K562 (cell line): ENCODE measurements around the gene SMCHD1. TPM values are rescaled to one million over a fixed set of nuclear protein-coding genes. Genes with fewer than 3 reads are reported as not detected.

Experiments used
- EGR1 ChIP-seq: fragments of 450-650 bp; conservative IDR thresholded peaks from 2 replicates; pipeline ENCODE4 v1.6.1; 2017; ENCODE audit warnings: mild to moderate bottlenecking
- ESRRB ChIP-seq: fragments of 250-450 bp; sonication (Bioruptor Pico); IDR thresholded peaks from 2 replicates; pipeline ENCODE4 v1.5.0; 2020; ENCODE audit warnings: mild to moderate bottlenecking, moderate library complexity, borderline replicate concordance
- FOXP1 ChIP-seq: sonication (generic); formaldehyde crosslinking; IDR thresholded peaks from 2 replicates; pipeline ENCODE4 v1.8.0; 2022; ENCODE audit warnings: mild to moderate bottlenecking, missing genetic modification reagents
- GATA2 ChIP-seq: sonication (generic); formaldehyde crosslinking; IDR thresholded peaks from 2 replicates; pipeline ENCODE4 v1.4.0; 2020; ENCODE audit warnings: mild to moderate bottlenecking, missing genetic modification reagents
- GATAD2B ChIP-seq: fragments of 450-650 bp; IDR thresholded peaks from 2 replicates; pipeline ENCODE4 v1.6.1; 2017; ENCODE audit warnings: mild to moderate bottlenecking, borderline replicate concordance
- JUND ChIP-seq, 2 experiments: IDR thresholded peaks; 2 replicates in 1 of 2; 3 replicates in 1 of 2; pipeline ENCODE4 v1.6.1; 2011; ENCODE audit warnings: borderline replicate concordance in 2 of 2, low read depth in 2 of 2, low read length in 2 of 2, improper control_type of control experiment in 1 of 2, missing biosample characterization in 1 of 2, missing genetic modification characterization in 1 of 2, missing genetic modification reagents in 1 of 2
- STAT5B ChIP-seq: fragments of 250-450 bp; sonication (Bioruptor Pico); IDR thresholded peaks from 2 replicates; pipeline ENCODE4 v1.8.0; 2021; ENCODE audit warnings: mild to moderate bottlenecking, inconsistent platforms
- ZBTB7A ChIP-seq: IDR thresholded peaks from 2 replicates; pipeline ENCODE4 v1.6.1; 2011; ENCODE audit warnings: low read depth, mild to moderate bottlenecking, low read length, moderate library complexity, borderline replicate concordance; ENCODE audit not compliant: control insufficient read depth
- ZNF175 ChIP-seq: fragments of 200-800 bp; sonication (Bioruptor generic); IDR thresholded peaks from 2 replicates; pipeline ENCODE4 v1.6.1; 2016; ENCODE audit warnings: low read depth, mild to moderate bottlenecking, missing genetic modification characterization, missing compliant biosample characterization
- ZNF77 ChIP-seq: fragments of 250-450 bp; sonication (Bioruptor Pico); IDR thresholded peaks from 2 replicates; pipeline ENCODE4 v1.5.0; 2020
- polyA plus RNA-seq, 8 experiments: library from polyadenylated mRNA; depleted of rRNA in 4 of 8; stranded (reverse) in 5 of 8; unstranded in 3 of 8; fragments of >200 nt; fragmentation: Nextera tagmentation in 2 of 8; fragmentation: Illumina TruSeq in 1 of 8; extraction: Ambion mirVana in 2 of 8; extraction: Trizol in 1 of 8; gene quantifications; 2 replicates each; pipeline versions ENCODE4 v1.2.1 to v1.2.3, GENCODE V29; 2011 to 2014; ENCODE audit warnings: inconsistent platforms in 1 of 8, missing spikeins in 1 of 8
- total RNA-seq, 7 experiments: library from RNA; depleted of rRNA in 6 of 7; stranded (reverse); fragments of >200 nt in 6 of 7; fragmentation: Illumina TruSeq in 2 of 7; extraction: Trizol in 2 of 7; gene quantifications; 2 replicates each; pipeline versions ENCODE4 v1.2.1 to v1.2.3, GENCODE V29; 2011 to 2021; ENCODE audit warnings: low replicate concordance in 1 of 7
- TF ChIP-seq, protein P1 (sequence below): fragments of 250-450 bp; sonication (Bioruptor Pico); IDR thresholded peaks from 2 replicates; pipeline ENCODE4 v1.4.0; 2020
- TF ChIP-seq, protein P2 (sequence below): fragments of 450-650 bp; formaldehyde crosslinking; IDR thresholded peaks from 2 replicates; pipeline ENCODE4 v1.4.0; 2020; ENCODE audit warnings: mild to moderate bottlenecking, moderate library complexity
- TF ChIP-seq, protein P3 (sequence below): sonication (generic); formaldehyde crosslinking; IDR thresholded peaks from 2 replicates; pipeline ENCODE4 v1.8.1; 2023; ENCODE audit warnings: mild to moderate bottlenecking, missing genetic modification reagents
- TF ChIP-seq, protein P4 (sequence below): sonication (generic); formaldehyde crosslinking; IDR thresholded peaks from 2 replicates; pipeline ENCODE4 v1.8.0; 2023; ENCODE audit warnings: mild to moderate bottlenecking, missing genetic modification reagents

SMCHD1 gene
- total and polyA plus RNA-seq, 9 of the 15 experiments (the other 6 are each of a cell fraction or from before 2014, with no cell fraction given): 6.3 to 144 (median 72.7) TPM

DNA sequence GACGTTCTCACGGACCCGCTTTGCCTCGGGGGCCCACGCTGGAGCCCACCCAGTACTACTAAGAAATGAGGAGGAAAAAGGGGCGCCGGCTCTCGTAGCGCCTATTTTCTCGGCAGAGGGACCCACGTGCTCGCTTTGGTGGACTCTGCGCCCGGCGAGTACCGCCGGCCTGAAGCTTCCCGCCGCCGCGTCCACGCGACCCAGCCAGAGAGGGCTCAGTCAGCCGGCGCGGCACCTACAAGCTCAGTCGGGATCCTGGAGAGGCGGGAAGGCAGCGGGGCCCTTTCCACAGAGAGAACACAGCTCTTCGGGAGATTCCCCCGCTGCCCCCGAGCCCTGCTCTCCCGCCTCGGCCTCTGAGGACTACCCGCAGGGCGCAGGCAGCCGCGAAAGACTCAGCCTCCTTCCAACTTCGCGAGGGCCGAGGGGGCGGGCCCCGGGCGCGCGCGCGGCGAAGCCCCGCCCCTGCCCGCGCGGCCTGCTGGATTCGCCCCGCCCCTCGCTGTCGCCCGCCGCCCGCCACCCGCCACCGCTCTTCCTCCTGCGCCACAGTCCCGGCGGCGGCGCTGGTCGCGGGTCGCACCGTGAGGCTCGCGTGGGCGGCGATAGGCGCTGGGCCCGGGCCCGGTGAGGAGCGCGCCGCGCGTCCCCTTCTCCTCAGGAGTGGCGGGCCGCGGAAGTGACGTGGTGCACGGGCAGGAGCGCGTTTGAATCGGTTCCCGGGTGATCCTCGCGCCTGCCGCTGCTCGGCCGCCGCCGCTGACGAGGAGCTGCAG is at the start of gene SMCHD1 (continued):
- TF ChIP-seq, protein P1, sequence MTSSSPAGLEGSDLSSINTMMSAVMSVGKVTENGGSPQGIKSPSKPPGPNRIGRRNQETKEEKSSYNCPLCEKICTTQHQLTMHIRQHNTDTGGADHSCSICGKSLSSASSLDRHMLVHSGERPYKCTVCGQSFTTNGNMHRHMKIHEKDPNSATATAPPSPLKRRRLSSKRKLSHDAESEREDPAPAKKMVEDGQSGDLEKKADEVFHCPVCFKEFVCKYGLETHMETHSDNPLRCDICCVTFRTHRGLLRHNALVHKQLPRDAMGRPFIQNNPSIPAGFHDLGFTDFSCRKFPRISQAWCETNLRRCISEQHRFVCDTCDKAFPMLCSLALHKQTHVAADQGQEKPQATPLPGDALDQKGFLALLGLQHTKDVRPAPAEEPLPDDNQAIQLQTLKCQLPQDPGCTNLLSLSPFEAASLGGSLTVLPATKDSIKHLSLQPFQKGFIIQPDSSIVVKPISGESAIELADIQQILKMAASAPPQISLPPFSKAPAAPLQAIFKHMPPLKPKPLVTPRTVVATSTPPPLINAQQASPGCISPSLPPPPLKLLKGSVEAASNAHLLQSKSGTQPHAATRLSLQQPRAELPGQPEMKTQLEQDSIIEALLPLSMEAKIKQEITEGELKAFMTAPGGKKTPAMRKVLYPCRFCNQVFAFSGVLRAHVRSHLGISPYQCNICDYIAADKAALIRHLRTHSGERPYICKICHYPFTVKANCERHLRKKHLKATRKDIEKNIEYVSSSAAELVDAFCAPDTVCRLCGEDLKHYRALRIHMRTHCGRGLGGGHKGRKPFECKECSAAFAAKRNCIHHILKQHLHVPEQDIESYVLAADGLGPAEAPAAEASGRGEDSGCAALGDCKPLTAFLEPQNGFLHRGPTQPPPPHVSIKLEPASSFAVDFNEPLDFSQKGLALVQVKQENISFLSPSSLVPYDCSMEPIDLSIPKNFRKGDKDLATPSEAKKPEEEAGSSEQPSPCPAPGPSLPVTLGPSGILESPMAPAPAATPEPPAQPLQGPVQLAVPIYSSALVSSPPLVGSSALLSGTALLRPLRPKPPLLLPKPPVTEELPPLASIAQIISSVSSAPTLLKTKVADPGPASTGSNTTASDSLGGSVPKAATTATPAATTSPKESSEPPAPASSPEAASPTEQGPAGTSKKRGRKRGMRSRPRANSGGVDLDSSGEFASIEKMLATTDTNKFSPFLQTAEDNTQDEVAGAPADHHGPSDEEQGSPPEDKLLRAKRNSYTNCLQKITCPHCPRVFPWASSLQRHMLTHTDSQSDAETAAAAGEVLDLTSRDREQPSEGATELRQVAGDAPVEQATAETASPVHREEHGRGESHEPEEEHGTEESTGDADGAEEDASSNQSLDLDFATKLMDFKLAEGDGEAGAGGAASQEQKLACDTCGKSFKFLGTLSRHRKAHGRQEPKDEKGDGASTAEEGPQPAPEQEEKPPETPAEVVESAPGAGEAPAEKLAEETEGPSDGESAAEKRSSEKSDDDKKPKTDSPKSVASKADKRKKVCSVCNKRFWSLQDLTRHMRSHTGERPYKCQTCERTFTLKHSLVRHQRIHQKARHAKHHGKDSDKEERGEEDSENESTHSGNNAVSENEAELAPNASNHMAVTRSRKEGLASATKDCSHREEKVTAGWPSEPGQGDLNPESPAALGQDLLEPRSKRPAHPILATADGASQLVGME: no peak
- TF ChIP-seq ZNF175: no peak
- peak; percentile 65 for TF ChIP-seq EGR1
- TF ChIP-seq STAT5B (CRISPR knock-in tag): no peak
- TF ChIP-seq, protein P2, sequence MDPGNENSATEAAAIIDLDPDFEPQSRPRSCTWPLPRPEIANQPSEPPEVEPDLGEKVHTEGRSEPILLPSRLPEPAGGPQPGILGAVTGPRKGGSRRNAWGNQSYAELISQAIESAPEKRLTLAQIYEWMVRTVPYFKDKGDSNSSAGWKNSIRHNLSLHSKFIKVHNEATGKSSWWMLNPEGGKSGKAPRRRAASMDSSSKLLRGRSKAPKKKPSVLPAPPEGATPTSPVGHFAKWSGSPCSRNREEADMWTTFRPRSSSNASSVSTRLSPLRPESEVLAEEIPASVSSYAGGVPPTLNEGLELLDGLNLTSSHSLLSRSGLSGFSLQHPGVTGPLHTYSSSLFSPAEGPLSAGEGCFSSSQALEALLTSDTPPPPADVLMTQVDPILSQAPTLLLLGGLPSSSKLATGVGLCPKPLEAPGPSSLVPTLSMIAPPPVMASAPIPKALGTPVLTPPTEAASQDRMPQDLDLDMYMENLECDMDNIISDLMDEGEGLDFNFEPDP (CRISPR knock-in tag): no peak
- TF ChIP-seq ZNF77 (CRISPR knock-in tag): no peak
- no peak for TF ChIP-seq GATA2 (CRISPR knock-in tag)
- TF ChIP-seq FOXP1 (CRISPR knock-in tag): peak; percentile 19
- TF ChIP-seq ZBTB7A: peak; percentile 88; the same call in 1 of the 2 replicates
- peak; percentile 99 for TF ChIP-seq GATAD2B
- TF ChIP-seq JUND (IDR thresholded peaks at IDR 0.05; ENCODE audit: borderline replicate concordance, low read depth, low read length): no peak
- TF ChIP-seq JUND (tag; IDR thresholded peaks at IDR 0.05; ENCODE audit: borderline replicate concordance, low read depth, low read length): peak; percentile 9; the same call in 1 of the 3 replicates
- TF ChIP-seq, protein P3, sequence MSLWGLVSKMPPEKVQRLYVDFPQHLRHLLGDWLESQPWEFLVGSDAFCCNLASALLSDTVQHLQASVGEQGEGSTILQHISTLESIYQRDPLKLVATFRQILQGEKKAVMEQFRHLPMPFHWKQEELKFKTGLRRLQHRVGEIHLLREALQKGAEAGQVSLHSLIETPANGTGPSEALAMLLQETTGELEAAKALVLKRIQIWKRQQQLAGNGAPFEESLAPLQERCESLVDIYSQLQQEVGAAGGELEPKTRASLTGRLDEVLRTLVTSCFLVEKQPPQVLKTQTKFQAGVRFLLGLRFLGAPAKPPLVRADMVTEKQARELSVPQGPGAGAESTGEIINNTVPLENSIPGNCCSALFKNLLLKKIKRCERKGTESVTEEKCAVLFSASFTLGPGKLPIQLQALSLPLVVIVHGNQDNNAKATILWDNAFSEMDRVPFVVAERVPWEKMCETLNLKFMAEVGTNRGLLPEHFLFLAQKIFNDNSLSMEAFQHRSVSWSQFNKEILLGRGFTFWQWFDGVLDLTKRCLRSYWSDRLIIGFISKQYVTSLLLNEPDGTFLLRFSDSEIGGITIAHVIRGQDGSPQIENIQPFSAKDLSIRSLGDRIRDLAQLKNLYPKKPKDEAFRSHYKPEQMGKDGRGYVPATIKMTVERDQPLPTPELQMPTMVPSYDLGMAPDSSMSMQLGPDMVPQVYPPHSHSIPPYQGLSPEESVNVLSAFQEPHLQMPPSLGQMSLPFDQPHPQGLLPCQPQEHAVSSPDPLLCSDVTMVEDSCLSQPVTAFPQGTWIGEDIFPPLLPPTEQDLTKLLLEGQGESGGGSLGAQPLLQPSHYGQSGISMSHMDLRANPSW (CRISPR knock-in tag): no peak
- no peak for TF ChIP-seq ESRRB (CRISPR knock-in tag)
- TF ChIP-seq, protein P4, sequence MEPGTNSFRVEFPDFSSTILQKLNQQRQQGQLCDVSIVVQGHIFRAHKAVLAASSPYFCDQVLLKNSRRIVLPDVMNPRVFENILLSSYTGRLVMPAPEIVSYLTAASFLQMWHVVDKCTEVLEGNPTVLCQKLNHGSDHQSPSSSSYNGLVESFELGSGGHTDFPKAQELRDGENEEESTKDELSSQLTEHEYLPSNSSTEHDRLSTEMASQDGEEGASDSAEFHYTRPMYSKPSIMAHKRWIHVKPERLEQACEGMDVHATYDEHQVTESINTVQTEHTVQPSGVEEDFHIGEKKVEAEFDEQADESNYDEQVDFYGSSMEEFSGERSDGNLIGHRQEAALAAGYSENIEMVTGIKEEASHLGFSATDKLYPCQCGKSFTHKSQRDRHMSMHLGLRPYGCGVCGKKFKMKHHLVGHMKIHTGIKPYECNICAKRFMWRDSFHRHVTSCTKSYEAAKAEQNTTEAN (CRISPR knock-in tag): peak; percentile 76; the same call in 1 of the 2 replicates
